Esophagus muscularis mucosa (tissue), 4 donors: ENCODE measurements around the gene NPC1L1.

Experiments used
- CTCF ChIP-seq, 3 experiments: fragments of 200-600 bp in 2 of 3; fragments of 450-650 bp in 1 of 3; sonication (generic) in 2 of 3; IDR thresholded peaks; one replicate each; pipeline ENCODE4 v1.5.1; 2017 to 2019; ENCODE audit warnings: antibody characterized with exemption in 3 of 3, mild to moderate bottlenecking in 2 of 3, moderate library complexity in 1 of 3
- EP300 ChIP-seq: sonication (generic); formaldehyde crosslinking; IDR thresholded peaks from one replicate; pipeline ENCODE4 v1.6.1; 2017; ENCODE audit warnings: antibody characterized with exemption
- POLR2A ChIP-seq: fragments of 450-650 bp; IDR thresholded peaks from one replicate; pipeline ENCODE4 v1.6.1; 2017; ENCODE audit warnings: antibody characterized with exemption, moderate library complexity, mild to moderate bottlenecking, low read depth
- POLR2AphosphoS5 ChIP-seq, 2 donors: sonication (generic); formaldehyde crosslinking; IDR thresholded peaks; one replicate each; pipeline ENCODE4 v1.6.1; 2017; ENCODE audit warnings: antibody characterized with exemption in 2 of 2

GRCh38 chr7:44537442-44537841, 3.7 kb downstream of the NPC1L1 start:
- TF ChIP-seq CTCF (IDR thresholded peaks at IDR 0.05), result no peak
- TF ChIP-seq POLR2A, result no peak
- no peak for TF ChIP-seq POLR2AphosphoS5 (IDR thresholded peaks at IDR 0.05)
- TF ChIP-seq EP300, result no peak
